Middle frontal gyrus (tissue), 1 donor: Measurements from ENCODE around the gene MYO15B.

Experiments used
- DNase-seq: peaks from one replicate; pipeline ENCODE4 v3.0.0-alpha.2; 2015; ENCODE audit warnings: low spot score; ENCODE audit errors: extremely low spot score

The MYO15B gene

DNA sequence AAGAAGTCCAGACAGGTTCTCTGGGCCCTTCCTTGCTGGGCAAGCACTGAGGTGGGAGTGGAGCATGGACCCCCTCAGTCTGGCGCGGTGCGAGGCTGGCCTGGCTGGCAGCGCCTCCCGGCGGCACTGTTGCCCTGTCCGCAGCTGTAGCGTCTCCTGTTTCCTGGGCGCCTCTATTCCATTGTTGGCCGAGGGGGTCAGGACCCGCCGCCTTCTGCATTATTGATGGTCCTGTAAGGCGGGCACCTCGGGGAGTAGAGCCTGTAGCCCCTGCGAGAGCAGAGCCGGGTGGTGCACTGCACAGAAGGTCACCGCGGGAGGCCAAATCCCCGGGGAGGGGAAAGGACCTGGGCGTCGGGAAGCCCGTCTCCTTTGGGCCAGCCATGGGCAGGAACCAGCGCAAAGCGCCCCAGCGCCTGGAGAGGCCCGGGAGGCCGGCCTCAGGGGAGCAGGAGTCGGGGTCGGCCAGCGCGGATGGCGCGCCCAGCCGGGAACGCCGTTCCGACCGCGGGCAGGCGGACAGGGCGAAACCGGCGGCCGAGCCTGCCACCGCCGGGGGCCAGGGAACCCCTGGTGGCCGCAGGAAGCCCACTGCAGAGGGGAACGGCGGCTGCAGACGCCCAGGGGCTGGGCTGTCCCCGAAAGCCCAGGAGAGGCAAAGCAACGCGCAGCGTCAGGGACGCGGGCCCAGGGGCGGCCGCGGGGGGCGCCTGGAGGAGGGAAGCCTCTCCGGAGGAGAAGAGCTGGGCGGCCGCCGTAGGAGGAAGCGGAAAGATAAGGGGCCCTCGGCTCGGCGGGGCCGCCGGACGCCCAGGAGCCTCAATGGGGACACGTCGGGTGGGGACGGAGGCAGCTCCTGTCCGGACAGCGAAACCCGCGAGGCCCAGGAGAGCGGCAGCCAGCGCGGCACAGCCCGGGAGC is at the start of gene MYO15B:
Gene MYO15B (plus strand): TSS at position 126 of the 921 bp plus-strand sequence. CDS start 258 bp downstream, at position 384.
- no peak for DNase-seq

DNA sequence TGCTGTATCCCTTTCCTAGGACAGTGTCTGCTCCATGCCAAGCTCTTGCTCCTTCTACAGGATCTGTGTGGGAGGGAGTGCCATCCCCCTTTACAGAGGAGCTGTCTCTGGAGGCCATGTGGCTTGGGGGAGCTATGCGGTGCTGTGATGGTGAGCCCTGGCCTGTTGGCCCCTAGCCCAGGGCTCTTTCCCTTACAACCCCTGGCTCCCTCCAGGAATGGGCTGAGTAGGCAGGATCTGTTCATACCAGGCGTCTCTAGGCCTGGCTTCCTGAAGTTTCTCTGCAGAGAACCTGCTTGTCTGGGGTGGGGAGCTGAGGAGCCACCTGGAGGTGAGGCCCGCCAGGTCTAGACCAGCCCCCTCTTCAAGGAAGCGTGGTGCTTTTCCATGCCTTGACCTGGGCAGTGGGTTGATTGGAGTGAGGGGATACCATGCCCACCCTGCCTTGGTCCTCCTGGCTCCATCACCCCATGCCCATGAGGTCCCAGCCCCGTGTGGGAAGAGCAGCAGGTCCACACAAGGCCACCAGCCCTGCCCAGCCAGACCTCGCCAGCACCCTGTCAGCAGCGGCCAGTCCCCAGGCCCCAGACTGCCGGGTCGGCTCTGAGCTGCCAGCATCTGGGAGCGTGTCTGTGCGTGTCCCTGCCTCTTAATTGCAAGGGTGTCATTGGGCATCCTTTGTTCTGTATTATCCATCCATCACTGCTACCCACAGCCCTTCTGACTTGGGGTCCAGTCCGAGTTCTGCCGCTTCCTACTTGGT is 47.5 kb upstream of the MYO15B start:
- no peak for DNase-seq

DNA sequence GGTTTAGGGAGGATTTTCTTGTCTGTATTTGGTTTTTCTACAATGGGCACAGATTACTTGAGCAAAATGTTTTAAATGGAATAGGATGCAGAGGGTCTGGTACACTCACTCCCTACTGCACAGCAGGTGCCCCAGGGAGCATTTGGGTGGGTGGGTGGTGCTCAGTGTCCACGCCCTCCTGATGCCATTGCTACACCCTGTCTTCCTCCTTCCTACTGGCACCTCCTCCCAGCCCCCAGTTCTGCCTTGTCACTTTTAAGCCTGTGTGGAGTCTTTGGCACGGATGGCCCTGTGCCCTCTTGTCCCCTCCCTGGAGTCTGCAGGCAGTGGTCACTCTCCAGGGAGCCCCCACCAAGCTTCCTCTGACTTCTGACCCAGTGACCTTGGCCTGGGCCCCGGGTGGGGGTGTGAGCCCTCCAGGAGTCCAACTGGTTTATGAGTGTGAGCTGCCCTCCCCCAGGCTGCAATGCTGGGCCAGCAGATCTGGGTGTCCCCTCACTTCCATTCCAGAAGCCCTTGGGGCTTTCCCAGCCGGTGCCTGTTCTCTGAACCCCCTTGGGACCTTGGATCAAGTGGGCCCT is 46.6 kb upstream of the MYO15B start:
- no peak for DNase-seq

DNA sequence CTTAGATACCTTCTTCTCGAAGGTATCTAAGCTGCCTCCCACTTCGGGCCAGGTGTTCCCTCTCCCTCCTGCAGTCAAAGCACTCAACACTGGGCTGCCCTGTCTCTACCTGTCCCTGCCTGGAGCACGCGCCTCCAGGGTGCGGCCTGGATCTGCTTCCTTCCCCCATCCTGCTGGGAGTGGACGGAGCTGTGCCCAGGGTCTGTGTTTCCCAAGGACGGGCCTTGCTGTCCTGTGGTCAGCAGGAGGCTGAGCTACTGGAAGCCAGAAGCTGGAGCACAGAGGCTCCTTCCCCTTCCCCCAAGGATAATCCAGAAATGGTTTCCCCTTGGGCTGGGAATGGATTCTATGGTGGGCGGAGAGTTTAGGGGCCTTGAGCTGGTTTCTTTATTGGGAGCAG is 45.4 kb upstream of the MYO15B start:
- DNase-seq: no peak

DNA sequence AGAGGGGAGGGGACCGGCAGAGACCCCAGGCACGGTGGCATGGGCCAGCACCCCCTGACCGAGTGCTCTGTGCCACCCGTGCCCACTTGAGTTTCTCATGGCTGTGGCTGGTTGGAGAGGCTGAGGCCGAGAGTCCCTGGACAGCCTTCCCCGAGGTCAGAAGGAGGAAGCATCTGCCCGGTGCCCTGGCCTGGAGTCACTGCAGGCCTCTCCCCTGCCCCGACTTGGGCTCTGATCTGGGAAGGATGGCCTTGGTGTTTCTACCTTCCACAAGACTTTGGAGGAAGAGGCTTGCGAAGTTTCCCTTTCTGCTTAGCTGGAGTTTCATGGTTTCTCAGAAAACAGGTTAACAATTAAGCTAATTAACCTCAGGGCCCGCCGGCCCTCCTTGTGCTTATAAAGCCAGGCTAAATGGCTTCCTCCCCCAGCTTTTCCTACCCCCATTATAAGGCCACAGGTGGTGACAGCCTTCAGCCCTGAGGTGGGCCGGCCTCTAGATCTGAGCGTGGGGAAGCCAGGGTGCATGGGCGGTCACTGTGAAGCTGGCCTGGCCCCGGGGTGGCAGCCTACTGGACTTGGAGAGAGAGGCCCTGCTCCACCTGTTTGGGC is 44.8 kb upstream of the MYO15B start:
- DNase-seq: no peak

DNA sequence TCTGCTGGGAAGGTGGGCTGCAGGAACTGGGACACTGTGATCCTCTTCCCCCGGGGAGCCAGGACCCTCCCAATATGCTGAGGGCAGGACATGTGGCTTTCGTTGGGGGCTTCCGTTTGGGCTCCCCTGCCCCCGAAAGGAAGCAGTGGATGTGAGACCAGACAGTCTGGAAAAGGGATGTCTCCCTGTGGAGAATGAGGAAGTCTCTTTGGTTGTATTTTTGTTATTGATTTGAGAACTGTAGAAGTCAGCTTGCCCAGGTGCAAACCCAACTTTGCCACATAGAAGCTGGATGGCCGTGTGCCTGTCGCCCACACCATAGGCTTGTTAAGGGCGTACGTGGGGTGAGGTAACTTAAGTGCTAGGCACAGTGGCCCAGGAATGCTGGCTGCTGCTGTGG is 43.4 kb upstream of the MYO15B start:
- DNase-seq: no peak

DNA sequence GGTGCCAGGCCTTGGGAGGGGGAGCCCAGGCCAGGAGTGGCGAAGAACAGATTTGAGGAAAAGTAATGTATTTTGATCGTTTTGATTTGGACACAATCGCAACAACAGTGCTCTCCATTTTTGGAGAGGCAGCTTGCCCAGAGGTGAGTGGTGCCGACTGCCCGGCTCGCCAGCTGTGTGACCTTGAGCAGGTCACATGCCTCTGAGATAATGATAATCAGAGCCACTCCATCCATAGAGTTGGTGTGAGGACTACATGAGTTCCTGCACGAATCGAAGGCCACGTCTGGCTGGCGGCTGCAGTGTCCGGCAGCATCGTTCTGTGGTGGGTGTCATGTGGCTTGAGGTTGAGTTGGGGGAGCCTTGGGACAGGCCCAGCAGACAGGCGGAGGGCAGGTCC is 41.4 kb upstream of the MYO15B start:
- DNase-seq: no peak

DNA sequence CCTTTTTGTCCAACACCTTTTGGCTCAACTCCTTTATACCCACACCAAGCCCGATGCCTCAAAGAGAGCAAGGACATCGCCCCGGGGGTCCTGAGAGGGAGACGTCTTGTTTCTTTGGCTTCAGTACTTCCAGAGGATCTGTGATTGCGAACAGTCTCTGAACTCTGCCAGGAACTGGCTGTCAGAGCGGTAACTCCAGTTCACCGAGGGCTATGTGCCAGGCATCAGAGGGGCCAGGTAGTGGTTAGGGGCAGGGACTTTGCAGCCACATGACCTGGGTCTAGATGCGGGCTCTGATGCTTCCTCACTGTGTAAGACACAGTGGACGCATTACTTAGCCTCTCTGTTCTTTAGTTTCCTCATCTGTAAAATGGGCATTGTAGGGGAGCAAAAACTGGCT is 40.5 kb upstream of the MYO15B start:
- DNase-seq: no peak

DNA sequence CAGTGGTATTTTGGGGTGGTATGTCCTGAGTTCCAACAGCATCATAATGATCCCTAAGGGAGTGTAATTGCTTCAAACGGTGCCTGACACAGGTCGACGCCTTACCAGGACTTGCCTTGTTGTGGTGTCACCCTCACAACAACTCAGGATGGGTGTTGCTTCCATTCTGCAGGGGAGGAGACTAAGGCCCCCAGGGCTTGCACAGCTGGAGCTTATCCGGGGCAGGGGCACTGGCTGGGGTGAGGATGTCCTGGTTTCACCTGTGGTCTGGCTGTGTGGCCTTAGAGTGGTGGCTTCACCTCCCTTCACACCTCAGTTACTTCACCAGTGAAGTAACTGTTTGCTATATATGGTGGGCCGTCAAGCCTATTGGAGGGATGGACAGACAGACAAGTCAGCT is 38.8 kb upstream of the MYO15B start:
- no peak for DNase-seq

DNA sequence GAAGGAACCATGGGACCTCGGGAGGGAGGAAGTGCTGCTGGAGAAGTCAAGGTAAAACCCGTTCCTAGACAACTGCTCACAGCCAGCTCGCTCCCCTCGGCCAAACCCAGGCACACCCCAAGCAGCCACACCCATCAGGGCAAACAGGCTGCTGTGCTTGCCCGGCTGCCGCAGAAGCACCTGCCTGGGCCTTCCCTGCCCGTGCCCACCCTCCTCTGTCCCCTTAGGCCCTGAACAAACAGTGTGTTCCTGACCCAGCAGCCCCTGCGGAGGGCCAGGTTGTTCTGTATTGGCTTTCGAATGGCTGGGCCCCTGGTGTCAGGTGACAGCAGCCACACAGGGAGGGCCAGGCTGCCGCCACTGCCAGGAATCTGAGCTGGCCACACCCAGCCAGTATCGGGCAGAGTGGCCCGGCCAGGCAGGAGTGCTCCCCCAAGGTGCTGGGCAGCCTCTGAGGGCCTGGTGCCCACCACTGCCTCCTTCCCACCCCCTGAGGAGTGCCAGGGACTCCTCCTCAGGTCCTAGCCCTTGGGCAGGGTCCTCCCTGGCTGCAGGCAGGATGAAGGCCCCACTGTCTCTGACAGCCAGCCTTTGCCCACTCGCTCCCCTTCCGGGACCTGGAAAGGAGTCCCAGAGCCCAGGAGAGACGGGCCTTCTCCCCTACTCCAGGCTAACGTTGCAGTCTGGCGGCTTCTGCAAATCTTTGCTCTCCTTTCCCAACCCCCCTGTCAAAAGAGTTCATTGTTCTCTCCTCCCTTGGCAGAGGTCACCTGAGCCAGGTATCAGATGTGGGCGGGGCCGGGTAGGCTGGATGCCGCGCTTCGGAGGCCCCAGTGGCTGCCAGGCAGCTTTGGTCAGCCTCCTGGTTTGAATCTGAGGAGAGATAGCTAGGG is 38.1 kb upstream of the MYO15B start:
- DNase-seq: no peak

DNA sequence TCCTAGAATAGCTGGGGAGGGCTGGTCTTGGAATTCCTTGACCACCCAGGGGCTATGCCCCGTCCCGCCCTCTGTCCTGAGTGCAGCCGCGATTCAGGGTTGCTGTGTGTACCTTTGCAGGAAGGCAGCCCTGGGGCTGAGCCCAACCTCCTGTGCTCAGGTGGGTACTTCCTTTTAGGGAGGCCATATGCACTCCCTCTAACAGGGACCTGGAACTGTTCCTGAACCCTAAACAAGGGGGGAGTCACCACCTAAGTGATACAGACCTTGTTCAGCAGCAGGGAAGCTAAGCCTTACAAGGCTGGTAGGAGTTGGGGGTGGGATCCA is 37.5 kb upstream of the MYO15B start:
- DNase-seq: no peak

DNA sequence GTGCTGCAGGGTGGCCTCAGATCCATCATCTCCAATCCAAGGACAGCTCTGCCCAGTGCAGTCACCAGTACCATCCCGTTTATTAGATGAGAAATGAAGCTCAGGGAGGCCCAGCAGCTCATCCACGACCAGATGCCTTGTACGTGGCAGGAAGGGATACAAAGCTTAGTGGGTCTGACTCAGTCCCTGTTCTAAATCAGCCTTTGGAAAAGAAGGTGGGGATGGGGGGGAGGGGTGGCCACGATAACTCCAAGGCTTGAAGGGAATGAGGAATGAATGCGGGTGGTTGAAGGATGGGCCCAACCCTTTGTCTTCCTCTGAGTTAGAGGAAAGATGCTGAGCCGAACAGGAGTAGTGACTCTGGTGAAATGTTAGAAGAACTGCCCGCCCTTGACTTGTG is 36.3 kb upstream of the MYO15B start:
- no peak for DNase-seq

DNA sequence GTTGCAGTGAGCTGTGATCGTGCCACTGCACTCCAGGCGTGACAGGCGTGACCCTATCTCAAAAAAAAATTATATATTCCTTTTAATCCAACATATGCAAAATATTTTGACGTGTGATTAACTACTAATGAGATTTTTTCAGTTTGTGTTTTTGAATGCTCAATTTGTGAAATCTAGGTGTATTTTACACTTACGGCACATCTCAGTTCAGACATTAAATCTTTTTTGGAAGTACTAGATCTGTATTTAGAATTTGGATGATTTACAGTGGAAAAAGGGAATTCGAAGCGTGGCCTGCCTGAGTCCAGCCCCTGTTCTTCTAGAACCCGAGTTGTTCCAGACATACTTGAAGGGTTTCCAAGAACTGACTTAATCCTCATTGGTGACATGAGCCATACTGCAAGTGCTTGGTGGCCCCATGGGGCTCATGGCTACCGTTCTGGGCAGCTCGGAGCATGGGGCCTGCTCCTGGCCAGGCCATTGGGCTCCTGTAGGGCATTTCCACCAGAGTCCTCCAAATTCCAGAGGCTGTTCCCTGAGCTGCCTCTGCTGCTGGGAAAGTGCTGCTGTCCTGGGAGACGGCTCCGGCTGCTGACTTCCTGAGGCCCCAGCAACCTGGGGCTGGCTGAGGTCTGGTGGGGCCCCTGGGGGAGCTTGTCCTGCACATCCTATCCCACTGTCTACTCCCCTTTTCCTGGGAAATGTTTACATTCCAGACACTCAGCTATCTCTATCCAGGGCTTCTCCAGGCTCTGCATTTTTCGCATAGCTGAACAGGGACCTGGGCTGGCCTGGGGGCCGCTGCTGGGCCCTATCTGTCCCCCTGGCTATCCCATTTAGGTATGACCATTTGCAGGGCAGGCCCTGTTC is 34.9 kb upstream of the MYO15B start:
- DNase-seq: no peak

DNA sequence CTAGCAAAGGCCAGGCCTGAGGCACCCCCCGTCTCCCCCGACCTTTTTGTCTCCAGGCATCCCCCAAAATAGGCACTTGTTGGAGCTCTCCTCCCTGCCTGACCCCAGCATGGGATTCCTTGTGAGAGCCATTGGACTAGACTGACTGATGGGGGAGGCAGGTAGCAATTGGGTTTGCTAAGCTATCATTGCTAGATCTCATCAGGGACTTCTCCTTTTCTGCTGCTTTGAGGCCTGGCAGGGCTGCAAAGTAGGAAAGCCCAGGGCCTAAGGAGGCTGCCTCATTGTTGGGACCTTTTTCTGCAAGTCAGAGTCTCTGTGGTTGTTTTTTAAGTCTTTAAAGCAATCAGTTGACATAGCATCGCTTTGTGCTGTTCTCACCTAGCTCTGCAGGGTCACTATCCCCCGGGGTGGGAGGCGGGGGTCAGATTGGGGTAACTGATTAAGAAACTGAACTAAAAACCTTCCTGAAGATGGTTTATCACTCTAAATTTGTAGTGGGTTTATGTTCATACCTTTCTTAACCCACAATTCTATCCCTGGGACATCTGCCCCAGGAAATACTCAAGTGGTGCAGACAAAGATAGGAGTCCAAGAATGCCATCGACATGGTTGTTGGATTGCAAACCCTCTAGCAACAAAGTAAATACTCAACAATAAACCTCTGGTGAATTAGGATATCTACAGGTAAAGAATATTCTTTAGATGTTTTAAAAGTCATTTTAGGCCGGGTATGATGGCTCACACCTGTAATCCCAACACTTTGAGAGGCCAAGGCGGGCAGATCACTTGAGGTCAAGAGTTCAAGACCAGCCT is 34.1 kb upstream of the MYO15B start:
- DNase-seq: no peak

DNA sequence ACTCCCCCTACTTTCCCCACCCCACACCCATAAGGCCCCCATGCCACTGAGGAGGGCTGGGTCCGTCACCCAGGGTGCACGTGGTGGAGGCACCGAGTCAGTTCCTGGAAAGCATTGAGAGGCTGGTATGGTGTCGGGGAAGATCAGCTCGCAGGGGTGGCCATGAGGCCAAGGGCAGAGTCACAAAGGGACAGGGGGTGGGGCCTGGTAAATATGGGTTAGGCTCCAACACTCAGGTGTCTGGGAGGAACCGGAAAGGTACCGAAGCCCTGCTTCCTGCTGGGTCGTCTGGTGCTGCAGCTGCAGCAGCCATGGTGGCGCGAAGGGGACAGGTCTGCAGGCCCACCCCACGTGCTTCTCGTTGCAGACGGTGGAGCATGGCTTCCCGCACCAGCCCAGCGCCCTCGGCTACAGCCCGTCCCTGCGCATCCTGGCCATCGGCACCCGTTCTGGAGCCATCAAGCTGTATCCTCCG is 31.9 kb upstream of the MYO15B start:
- no peak for DNase-seq

DNA sequence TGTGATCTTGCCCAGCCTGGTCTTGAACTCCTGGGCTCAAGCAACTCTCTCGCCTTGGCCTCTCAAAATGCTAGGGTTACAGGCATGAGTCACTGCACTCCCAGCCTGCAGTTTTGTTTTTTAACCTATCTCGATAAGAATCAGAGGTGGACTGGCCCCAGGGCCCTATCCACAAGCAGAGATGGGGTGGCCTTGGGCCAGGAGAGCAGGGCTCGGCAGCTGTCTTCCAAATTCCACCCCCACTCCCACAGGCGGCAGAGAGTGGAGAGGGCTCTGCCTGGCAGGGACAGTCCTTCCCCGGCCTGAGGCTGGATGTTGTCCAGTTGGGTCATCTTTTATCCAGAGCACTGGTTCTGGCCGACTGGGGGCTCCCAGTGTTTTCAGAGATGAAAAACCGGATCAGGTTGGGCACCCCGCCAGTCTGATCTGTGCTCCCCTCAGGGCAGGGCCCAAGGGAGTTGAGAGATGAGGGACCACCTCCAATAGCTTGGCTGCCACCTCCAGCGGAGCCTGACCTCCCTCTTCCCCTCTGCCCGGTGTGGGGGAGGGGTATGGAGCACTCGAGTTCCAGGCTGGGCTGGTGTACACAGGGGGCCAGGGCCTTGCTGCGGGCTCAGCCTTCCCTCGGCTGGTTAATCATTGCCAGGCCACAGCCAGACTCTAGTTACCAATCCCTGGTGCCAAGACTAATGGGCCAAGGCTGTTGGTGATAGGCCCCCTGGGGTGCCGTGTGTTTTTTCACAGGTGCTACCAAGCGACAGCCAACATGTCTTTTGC is 30.3 kb upstream of the MYO15B start:
- DNase-seq: peak; percentile 25

DNA sequence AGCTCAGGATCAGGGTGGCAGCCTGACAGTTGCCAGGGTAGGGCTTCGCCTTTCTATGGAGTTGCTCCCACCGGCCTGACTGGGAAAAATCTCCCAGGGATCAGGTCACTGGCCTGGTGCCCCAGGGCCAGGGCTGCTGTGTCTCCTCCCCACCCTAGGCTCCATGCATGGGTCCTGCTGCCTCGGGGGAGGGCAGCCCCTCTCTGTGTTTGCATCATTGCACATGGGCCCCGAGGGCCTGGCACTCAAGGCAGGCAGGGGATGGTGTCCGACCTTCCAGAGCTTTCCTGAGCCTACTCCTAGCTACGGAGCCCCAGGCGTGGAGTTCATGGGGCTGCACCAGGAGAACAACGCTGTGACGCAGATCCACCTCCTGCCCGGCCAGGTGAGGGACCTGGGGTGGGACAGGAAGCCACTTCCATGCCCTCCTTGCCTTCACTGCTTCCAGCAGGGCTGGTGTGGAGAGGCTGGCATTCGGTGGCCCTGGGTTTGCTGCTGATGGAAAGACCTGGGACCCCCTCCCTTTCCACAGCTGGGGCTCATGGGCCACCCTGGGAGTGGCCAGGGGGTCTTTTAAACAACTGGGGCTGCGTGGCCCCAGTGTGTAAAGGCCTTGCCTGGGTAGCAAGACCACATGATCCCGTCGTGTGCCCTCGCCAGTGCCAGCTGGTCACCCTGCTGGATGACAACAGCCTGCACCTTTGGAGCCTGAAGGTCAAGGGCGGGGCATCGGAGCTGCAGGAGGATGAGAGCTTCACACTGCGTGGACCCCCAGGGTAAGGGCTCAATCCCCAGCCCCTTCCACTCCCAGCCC is 29.5 kb upstream of the MYO15B start:
- no peak for DNase-seq
